ENCODE data around the gene LARGE1.

Gene LARGE1

GRCh38 chr22:33321466-33321865 is 598.8 kb downstream of the LARGE1 start:
- Histone ChIP-seq H3K14ac (ENCODE audit: low read length) (no peak overlapping the region), H2BK12ac (ENCODE audit: low read length) (no peak overlapping the region), H3K79me2 (ENCODE audit: control insufficient read depth, insufficient read depth, low read length, poor library complexity) (no peaks in the 10 kb centered on the region), H3K36me3 (ENCODE audit: control insufficient read depth in 1 of 2, insufficient read depth in 2 of 2, low read length in 2 of 2) (peaks cover 0 to 2% of the 10 kb centered on the region in 2 experiments), H2BK120ac (ENCODE audit: insufficient read depth, low read length, poor library complexity) (no peak overlapping the region), H2AK5ac (ENCODE audit: low read length) (no peak overlapping the region), H3K4me1 (ENCODE audit: control insufficient read depth in 1 of 2, insufficient read depth in 2 of 2, low read length in 2 of 2) (peaks cover 3% of the 10 kb centered on the region in 2 experiments), H3K23ac (ENCODE audit: low read length) (no peak overlapping the region), H3K9me3 (ENCODE audit: insufficient read depth, low read depth, low read length) (no peaks in the 10 kb centered on the region), H2BK5ac (ENCODE audit: low read depth, low read length, poor library complexity) (no peak overlapping the region), H4K8ac (ENCODE audit: low read depth, low read length) (no peak overlapping the region), H3K18ac (ENCODE audit: low read length) (no peak overlapping the region), H3K4me2 (ENCODE audit: low read length) (no peak overlapping the region), H3K9ac (ENCODE audit: low read length) (no peak overlapping the region), H3K79me1 (ENCODE audit: low read length) (no peaks in the 10 kb centered on the region), H4K91ac (ENCODE audit: low read depth, low read length) (no peak overlapping the region), H3K27me3 (ENCODE audit: insufficient read depth, low read length) (no peaks in the 10 kb centered on the region), H3K4me3 (ENCODE audit: low read depth, low read length) (no peak overlapping the region), H2AFZ (ENCODE audit: insufficient read depth, low read length, poor library complexity) (no peak overlapping the region), H4K12ac (ENCODE audit: low read depth, low read length) (no peak overlapping the region), H3K4ac (ENCODE audit: low read depth, low read length) (no peak overlapping the region), H3K27ac (ENCODE audit: low read depth, low read length) (no peak overlapping the region)
- DNase-seq: no peak
- WGBS (ENCODE audit: extremely low coverage, insufficient coverage, insufficient read length): 100% methylated on average over 2 of the region's 3 CpGs

GRCh38 chr22:33315954-33316353 is 604.3 kb downstream of the LARGE1 start:
- DNase-seq: no peak
- no peak overlapping the region for H4K12ac ChIP-seq (ENCODE audit: low read depth, low read length)
- H3K9ac ChIP-seq (ENCODE audit: low read length): no peak overlapping the region
- H4K91ac ChIP-seq (ENCODE audit: low read depth, low read length): no peak overlapping the region
- no peaks in the 10 kb centered on the region for H3K27me3 ChIP-seq (ENCODE audit: insufficient read depth, low read length)
- H3K36me3 ChIP-seq (ENCODE audit: control insufficient read depth in 1 of 2, insufficient read depth in 2 of 2, low read length in 2 of 2): peaks cover 8% of the 10 kb centered on the region in 2 experiments
- H2BK120ac ChIP-seq (ENCODE audit: insufficient read depth, low read length, poor library complexity): no peak overlapping the region
- no peak overlapping the region for H2BK12ac ChIP-seq (ENCODE audit: low read length)
- H3K79me1 ChIP-seq (ENCODE audit: low read length): no peaks in the 10 kb centered on the region
- no peak overlapping the region for H4K8ac ChIP-seq (ENCODE audit: low read depth, low read length)
- H2AK5ac ChIP-seq (ENCODE audit: low read length): no peak overlapping the region
- H3K4me1 ChIP-seq (ENCODE audit: control insufficient read depth in 1 of 2, insufficient read depth in 2 of 2, low read length in 2 of 2): no peaks in the 10 kb centered on the region
- no CpG with 5 or more reads among the region's 15 CpGs for WGBS (ENCODE audit: extremely low coverage, insufficient coverage, insufficient read length)
- H3K14ac ChIP-seq (ENCODE audit: low read length): no peak overlapping the region
- H3K4me3 ChIP-seq (ENCODE audit: low read depth, low read length): peak overlapping the region; percentile 20
- H3K27ac ChIP-seq (ENCODE audit: low read depth, low read length): no peak overlapping the region
- no peak overlapping the region for H2AFZ ChIP-seq (ENCODE audit: insufficient read depth, low read length, poor library complexity)
- H3K9me3 ChIP-seq (ENCODE audit: insufficient read depth, low read depth, low read length): no peaks in the 10 kb centered on the region
- H3K4ac ChIP-seq (ENCODE audit: low read depth, low read length): no peak overlapping the region
- H3K79me2 ChIP-seq (ENCODE audit: control insufficient read depth, insufficient read depth, low read length, poor library complexity): no peaks in the 10 kb centered on the region
- no peak overlapping the region for H3K4me2 ChIP-seq (ENCODE audit: low read length)
- no peak overlapping the region for H2BK5ac ChIP-seq (ENCODE audit: low read depth, low read length, poor library complexity)
- H3K18ac ChIP-seq (ENCODE audit: low read length): no peak overlapping the region
- no peak overlapping the region for H3K23ac ChIP-seq (ENCODE audit: low read length)

GRCh38 chr22:33315117-33315516 is 605.2 kb downstream of the LARGE1 start:
- H4K8ac ChIP-seq (ENCODE audit: low read depth, low read length): no peak overlapping the region
- no peak overlapping the region for H2BK120ac ChIP-seq (ENCODE audit: insufficient read depth, low read length, poor library complexity)
- no peak overlapping the region for H2BK5ac ChIP-seq (ENCODE audit: low read depth, low read length, poor library complexity)
- no peak overlapping the region for H3K9ac ChIP-seq (ENCODE audit: low read length)
- no peak overlapping the region for H2AK5ac ChIP-seq (ENCODE audit: low read length)
- H2AFZ ChIP-seq (ENCODE audit: insufficient read depth, low read length, poor library complexity): no peak overlapping the region
- no peak for DNase-seq
- no peak overlapping the region for H3K14ac ChIP-seq (ENCODE audit: low read length)
- no peak overlapping the region for H3K4me3 ChIP-seq (ENCODE audit: low read depth, low read length)
- no peaks in the 10 kb centered on the region for H3K4me1 ChIP-seq (ENCODE audit: control insufficient read depth in 1 of 2, insufficient read depth in 2 of 2, low read length in 2 of 2)
- H3K79me2 ChIP-seq (ENCODE audit: control insufficient read depth, insufficient read depth, low read length, poor library complexity): no peaks in the 10 kb centered on the region
- H3K23ac ChIP-seq (ENCODE audit: low read length): no peak overlapping the region
- no peaks in the 10 kb centered on the region for H3K27me3 ChIP-seq (ENCODE audit: insufficient read depth, low read length)
- no peaks in the 10 kb centered on the region for H3K9me3 ChIP-seq (ENCODE audit: insufficient read depth, low read depth, low read length)
- no peaks in the 10 kb centered on the region for H3K79me1 ChIP-seq (ENCODE audit: low read length)
- no peak overlapping the region for H2BK12ac ChIP-seq (ENCODE audit: low read length)
- H3K36me3 ChIP-seq (ENCODE audit: control insufficient read depth in 1 of 2, insufficient read depth in 2 of 2, low read length in 2 of 2): peaks cover 8% of the 10 kb centered on the region in 2 experiments
- no peak overlapping the region for H3K27ac ChIP-seq (ENCODE audit: low read depth, low read length)
- H3K4ac ChIP-seq (ENCODE audit: low read depth, low read length): no peak overlapping the region
- H3K18ac ChIP-seq (ENCODE audit: low read length): no peak overlapping the region
- no peak overlapping the region for H4K91ac ChIP-seq (ENCODE audit: low read depth, low read length)
- WGBS (ENCODE audit: extremely low coverage, insufficient coverage, insufficient read length): no CpG with 5 or more reads among the region's 11 CpGs
- H3K4me2 ChIP-seq (ENCODE audit: low read length): no peak overlapping the region
- H4K12ac ChIP-seq (ENCODE audit: low read depth, low read length): no peak overlapping the region

- Histone ChIP-seq H2AK5ac (ENCODE audit: low read length) (no peak overlapping the region), H2AFZ (ENCODE audit: insufficient read depth, low read length, poor library complexity) (no peak overlapping the region), H2BK12ac (ENCODE audit: low read length) (no peak overlapping the region), H4K12ac (ENCODE audit: low read depth, low read length) (no peak overlapping the region), H4K91ac (ENCODE audit: low read depth, low read length) (no peak overlapping the region), H3K4me1 (ENCODE audit: control insufficient read depth in 1 of 2, insufficient read depth in 2 of 2, low read length in 2 of 2) (no peaks in the 10 kb centered on the region), H3K79me2 (ENCODE audit: control insufficient read depth, insufficient read depth, low read length, poor library complexity) (no peaks in the 10 kb centered on the region), H3K23ac (ENCODE audit: low read length) (no peak overlapping the region), H3K79me1 (ENCODE audit: low read length) (no peaks in the 10 kb centered on the region), H3K4me3 (ENCODE audit: low read depth, low read length) (no peak overlapping the region), H3K9ac (ENCODE audit: low read length) (no peak overlapping the region), H3K27ac (ENCODE audit: low read depth, low read length) (no peak overlapping the region), H2BK120ac (ENCODE audit: insufficient read depth, low read length, poor library complexity) (no peak overlapping the region), H3K36me3 (ENCODE audit: control insufficient read depth in 1 of 2, insufficient read depth in 2 of 2, low read length in 2 of 2) (peaks cover 8 to 10% of the 10 kb centered on the region in 2 experiments), H3K14ac (ENCODE audit: low read length) (no peak overlapping the region), H3K27me3 (ENCODE audit: insufficient read depth, low read length) (no peaks in the 10 kb centered on the region), H3K9me3 (ENCODE audit: insufficient read depth, low read depth, low read length) (no peaks in the 10 kb centered on the region), H3K4me2 (ENCODE audit: low read length) (no peak overlapping the region), H3K4ac (ENCODE audit: low read depth, low read length) (no peak overlapping the region), H3K18ac (ENCODE audit: low read length) (no peak overlapping the region), H4K8ac (ENCODE audit: low read depth, low read length) (no peak overlapping the region), H2BK5ac (ENCODE audit: low read depth, low read length, poor library complexity) (no peak overlapping the region)
- WGBS (ENCODE audit: extremely low coverage, insufficient coverage, insufficient read length): no CpG with 5 or more reads among the region's 5 CpGs
- peak; percentile 73 to 75 for DNase-seq
Observed at GRCh38 chr22:33314316-33314715, 606.0 kb downstream of the LARGE1 start.
